Trophoblast cell (in vitro differentiated cells and primary cell): ENCODE measurements around the gene PARVB.

ENCODE experiments used
- DNase-seq, 2 donors: peaks; one replicate each; pipeline ENCODE4 v3.0.0-alpha.2; 2016
- H2AFZ ChIP-seq: 2 replicates; pipeline ENCODE4 v1.6.1; 2013; ENCODE audit warnings: low read length, moderate library complexity, mild to moderate bottlenecking; ENCODE audit not compliant: insufficient read depth, poor library complexity
- H2AK5ac ChIP-seq: 2 replicates; pipeline ENCODE4 v1.6.1; 2013; ENCODE audit warnings: mild to moderate bottlenecking, low read length
- H2BK120ac ChIP-seq: 2 replicates; pipeline ENCODE4 v1.6.1; 2013; ENCODE audit warnings: low read length, mild to moderate bottlenecking, moderate library complexity; ENCODE audit not compliant: insufficient read depth, poor library complexity
- H2BK12ac ChIP-seq: 2 replicates; pipeline ENCODE4 v1.6.1; 2013; ENCODE audit warnings: mild to moderate bottlenecking, low read length, moderate library complexity
- H2BK5ac ChIP-seq: 2 replicates; pipeline ENCODE4 v1.6.1; 2013; ENCODE audit warnings: low read length, low read depth, moderate library complexity, mild to moderate bottlenecking; ENCODE audit not compliant: poor library complexity
- H3K14ac ChIP-seq: 2 replicates; pipeline ENCODE4 v1.6.1; 2013; ENCODE audit warnings: mild to moderate bottlenecking, low read length
- H3K18ac ChIP-seq: 2 replicates; pipeline ENCODE4 v1.6.1; 2013; ENCODE audit warnings: mild to moderate bottlenecking, low read length
- H3K23ac ChIP-seq: 2 replicates; pipeline ENCODE4 v1.6.1; 2013; ENCODE audit warnings: low read length
- H3K27ac ChIP-seq: 2 replicates; pipeline ENCODE4 v1.5.1; 2013; ENCODE audit warnings: low read depth, mild to moderate bottlenecking, inconsistent platforms, low read length, moderate library complexity
- H3K27me3 ChIP-seq: 2 replicates; pipeline ENCODE4 v1.6.1; 2013; ENCODE audit warnings: inconsistent platforms, mild to moderate bottlenecking, low read length, moderate library complexity; ENCODE audit not compliant: insufficient read depth
- H3K36me3 ChIP-seq, 2 experiments: 1 replicate in 1 of 2; 2 replicates in 1 of 2; pipeline ENCODE4 v1.6.1; 2013; ENCODE audit warnings: low read length in 2 of 2, mild to moderate bottlenecking in 2 of 2, moderate library complexity in 1 of 2; ENCODE audit not compliant: insufficient read depth in 2 of 2, control insufficient read depth in 1 of 2
- H3K4ac ChIP-seq: 2 replicates; pipeline ENCODE4 v1.6.1; 2013; ENCODE audit warnings: low read depth, mild to moderate bottlenecking, low read length, moderate library complexity
- H3K4me1 ChIP-seq, 2 experiments: 1 replicate in 1 of 2; 2 replicates in 1 of 2; pipeline ENCODE4 v1.6.1; 2013; ENCODE audit warnings: low read length in 2 of 2, mild to moderate bottlenecking in 2 of 2, moderate library complexity in 1 of 2; ENCODE audit not compliant: insufficient read depth in 2 of 2, control insufficient read depth in 1 of 2
- H3K4me2 ChIP-seq: 2 replicates; pipeline ENCODE4 v1.6.1; 2013; ENCODE audit warnings: inconsistent platforms, mild to moderate bottlenecking, low read length, moderate library complexity
- H3K4me3 ChIP-seq: 2 replicates; pipeline ENCODE4 v1.5.1; 2013; ENCODE audit warnings: mild to moderate bottlenecking, low read depth, low read length, inconsistent platforms
- H3K79me1 ChIP-seq: one replicate; pipeline ENCODE4 v1.6.1; 2013; ENCODE audit warnings: low read length
- H3K79me2 ChIP-seq: 2 replicates; pipeline ENCODE4 v1.6.1; 2013; ENCODE audit warnings: low read length, mild to moderate bottlenecking; ENCODE audit not compliant: control insufficient read depth, insufficient read depth, poor library complexity
- H3K9ac ChIP-seq: 2 replicates; pipeline ENCODE4 v1.6.1; 2013; ENCODE audit warnings: mild to moderate bottlenecking, low read length
- H3K9me3 ChIP-seq: 2 replicates; pipeline ENCODE4 v1.6.1; 2013; ENCODE audit warnings: low read depth, mild to moderate bottlenecking, control low read depth, inconsistent platforms, low read length; ENCODE audit not compliant: insufficient read depth
- H4K12ac ChIP-seq: 2 replicates; pipeline ENCODE4 v1.6.1; 2013; ENCODE audit warnings: low read depth, mild to moderate bottlenecking, low read length, moderate library complexity
- H4K8ac ChIP-seq: 2 replicates; pipeline ENCODE4 v1.6.1; 2013; ENCODE audit warnings: low read depth, mild to moderate bottlenecking, low read length, moderate library complexity
- H4K91ac ChIP-seq: one replicate; pipeline ENCODE4 v1.6.1; 2013; ENCODE audit warnings: low read depth, mild to moderate bottlenecking, low read length, moderate library complexity
- WGBS: extraction: QIAGEN DNeasy Blood & Tissue Kit; methylation state at CpG from one replicate; pipeline ENCODE4 v1.1.7; 2013; ENCODE audit warnings: missing lambda C conversion rate; ENCODE audit not compliant: insufficient read length, insufficient coverage; ENCODE audit errors: extremely low coverage; 5-methylcytosine and 5-hydroxymethylcytosine counted together

Gene PARVB

GRCh38 chr22:44045145-44045544 lies 21.0 kb downstream of the PARVB start:
- no peak overlapping the region for H4K8ac ChIP-seq
- no peak overlapping the region for H3K4ac ChIP-seq
- WGBS = no CpG with 5 or more reads among the region's 1 CpG

GRCh38 chr22:44046485-44047141 lies 22.5 kb downstream of the PARVB start:
- no peak overlapping the region for H2BK120ac ChIP-seq
- DNase-seq = no peak
- H2BK5ac ChIP-seq = no peak overlapping the region
- no peak overlapping the region for H4K8ac ChIP-seq
- no peaks in the 10 kb centered on the region for H3K79me2 ChIP-seq
- no peak overlapping the region for H4K12ac ChIP-seq
- H3K18ac ChIP-seq = no peak overlapping the region
- H3K27ac ChIP-seq = no peak overlapping the region
- no peak overlapping the region for H3K9ac ChIP-seq
- H4K91ac ChIP-seq = no peak overlapping the region
- no peaks in the 10 kb centered on the region for H3K36me3 ChIP-seq
- H3K9me3 ChIP-seq = no peaks in the 10 kb centered on the region
- no peak overlapping the region for H3K4ac ChIP-seq
- no peak overlapping the region for H3K23ac ChIP-seq
- H2BK12ac ChIP-seq = no peak overlapping the region
- H3K27me3 ChIP-seq = no peaks in the 10 kb centered on the region
- no peak overlapping the region for H3K4me2 ChIP-seq
- H2AFZ ChIP-seq = no peak overlapping the region
- no CpG with 5 or more reads among the region's 14 CpGs for WGBS
- H3K4me1 ChIP-seq = no peaks in the 10 kb centered on the region
- no peak overlapping the region for H3K14ac ChIP-seq
- H3K79me1 ChIP-seq = no peaks in the 10 kb centered on the region
- no peak overlapping the region for H3K4me3 ChIP-seq
- no peak overlapping the region for H2AK5ac ChIP-seq

More at GRCh38 chr22:44045145-44045544, 21.0 kb downstream of the PARVB start:
- H3K9ac ChIP-seq = peak overlapping the region; percentile 76
- H3K36me3 ChIP-seq = no peaks in the 10 kb centered on the region
- H2BK12ac ChIP-seq = no peak overlapping the region
- H3K9me3 ChIP-seq = no peaks in the 10 kb centered on the region
- no peaks in the 10 kb centered on the region for H3K79me2 ChIP-seq
- no peak overlapping the region for H3K18ac ChIP-seq
- no peaks in the 10 kb centered on the region for H3K27me3 ChIP-seq
- no peak overlapping the region for H3K23ac ChIP-seq
- DNase-seq = no peak
- H2AFZ ChIP-seq = no peak overlapping the region
- H2BK120ac ChIP-seq = no peak overlapping the region
- H3K4me2 ChIP-seq = no peak overlapping the region
- no peak overlapping the region for H4K12ac ChIP-seq
- no peak overlapping the region for H2BK5ac ChIP-seq
- no peaks in the 10 kb centered on the region for H3K4me1 ChIP-seq
- H2AK5ac ChIP-seq = no peak overlapping the region
- no peak overlapping the region for H3K4me3 ChIP-seq
- no peak overlapping the region for H3K14ac ChIP-seq
- H3K27ac ChIP-seq = no peak overlapping the region
- no peak overlapping the region for H4K91ac ChIP-seq
- H3K79me1 ChIP-seq = no peaks in the 10 kb centered on the region

GRCh38 chr22:44047891-44048301 lies 23.8 kb downstream of the PARVB start:
- Histone ChIP-seq H2AFZ (no peak overlapping the region), H3K36me3 (no peaks in the 10 kb centered on the region), H3K4me3 (no peak overlapping the region), H2BK5ac (no peak overlapping the region), H2AK5ac (no peak overlapping the region), H3K14ac (no peak overlapping the region), H3K4me1 (no peaks in the 10 kb centered on the region), H2BK12ac (no peak overlapping the region), H3K9ac (no peak overlapping the region), H3K18ac (no peak overlapping the region), H3K79me2 (no peaks in the 10 kb centered on the region), H2BK120ac (no peak overlapping the region), H3K4me2 (no peak overlapping the region), H4K91ac (no peak overlapping the region), H3K27ac (no peak overlapping the region), H4K8ac (no peak overlapping the region), H3K27me3 (no peaks in the 10 kb centered on the region), H3K4ac (no peak overlapping the region), H4K12ac (no peak overlapping the region), H3K79me1 (no peaks in the 10 kb centered on the region), H3K23ac (no peak overlapping the region), H3K9me3 (no peaks in the 10 kb centered on the region)
- no peak for DNase-seq
- WGBS = no CpG with 5 or more reads among the region's 9 CpGs

- Histone ChIP-seq H3K9ac (no peak overlapping the region), H3K18ac (no peak overlapping the region), H4K91ac (no peak overlapping the region), H3K14ac (no peak overlapping the region), H3K4me3 (no peak overlapping the region), H3K79me1 (no peaks in the 10 kb centered on the region), H4K12ac (no peak overlapping the region), H3K4me2 (no peak overlapping the region), H3K79me2 (no peaks in the 10 kb centered on the region), H3K27me3 (no peaks in the 10 kb centered on the region), H3K23ac (no peak overlapping the region), H3K4me1 (no peaks in the 10 kb centered on the region), H3K9me3 (no peaks in the 10 kb centered on the region), H2BK120ac (no peak overlapping the region), H2AK5ac (no peak overlapping the region), H3K36me3 (no peaks in the 10 kb centered on the region), H2AFZ (no peak overlapping the region), H4K8ac (no peak overlapping the region), H3K27ac (no peak overlapping the region), H2BK12ac (no peak overlapping the region), H2BK5ac (no peak overlapping the region), H3K4ac (no peak overlapping the region)
- no CpG with 5 or more reads among the region's 20 CpGs for WGBS
- no peak for DNase-seq
Measured at GRCh38 chr22:44049486-44050231, 25.6 kb downstream of the PARVB start.
